A673 (cell line): ENCODE data around the gene LUZP1. TPM values are rescaled to one million over a fixed set of nuclear protein-coding genes. Genes with fewer than 3 reads are reported as not detected.

Experiments
- BruUV-seq: library from RNA; stranded (reverse); fragments of 400-500 nt; replicated peaks from 2 replicates; lab custom pipeline; 2021; lab: Mats Ljungman, UMichigan
- CTCF ChIA-PET: fragments of 300-600 bp; sonication (Branson Sonifier 250); formaldehyde crosslinking; loops from one replicate; lab custom pipeline; 2022; ENCODE audit warnings: antibody characterized with exemption; lab: Charles Lee
- POLR2A ChIA-PET: fragments of 300-600 bp; sonication (Branson Sonifier 250); formaldehyde crosslinking; loops from one replicate; lab custom pipeline; 2022; ENCODE audit warnings: antibody characterized with exemption; ENCODE audit not compliant: low non-redundant PET; lab: Charles Lee
- DNase-seq: peaks from one replicate; pipeline ENCODE4 v3.0.0-alpha.2; 2015; ENCODE audit warnings: low spot score
- H3K27ac ChIP-seq: fragments of 200-600 bp; sonication (generic); 2 replicates; pipeline ENCODE4 v1.5.1; 2016; ENCODE audit warnings: mixed run types, low read depth, mild to moderate bottlenecking, mixed read lengths, antibody characterized with exemption, low read length; ENCODE audit not compliant: poor library complexity, severe bottlenecking
- H3K27me3 ChIP-seq: fragments of 200-600 bp; sonication (generic); replicated peaks from 2 replicates; pipeline ENCODE4 v1.6.1; 2017; ENCODE audit warnings: mixed run types, low read depth, mild to moderate bottlenecking, mixed read lengths, antibody characterized with exemption, low read length; ENCODE audit not compliant: insufficient read depth, poor library complexity
- H3K36me3 ChIP-seq: fragments of 200-600 bp; sonication (generic); 2 replicates; pipeline ENCODE4 v1.6.1; 2016; ENCODE audit warnings: mixed run types, mild to moderate bottlenecking, mixed read lengths, antibody characterized with exemption, low read length; ENCODE audit not compliant: insufficient read depth, poor library complexity, severe bottlenecking
- H3K4me1 ChIP-seq: fragments of 200-600 bp; sonication (generic); 2 replicates; pipeline ENCODE4 v1.6.1; 2017; ENCODE audit warnings: mixed run types, mild to moderate bottlenecking, mixed read lengths, antibody characterized with exemption, low read length; ENCODE audit not compliant: insufficient read depth, poor library complexity, severe bottlenecking
- H3K4me3 ChIP-seq: fragments of 200-600 bp; sonication (generic); 2 replicates; pipeline ENCODE4 v1.5.1; 2016; ENCODE audit warnings: low read depth, mixed run types, mild to moderate bottlenecking, mixed read lengths, low read length; ENCODE audit not compliant: poor library complexity, severe bottlenecking
- H3K9me3 ChIP-seq: fragments of 200-600 bp; sonication (generic); 2 replicates; pipeline ENCODE4 v1.6.1; 2016; ENCODE audit warnings: mixed run types, low read depth, mild to moderate bottlenecking, mixed read lengths, antibody characterized with exemption, low read length; ENCODE audit not compliant: poor library complexity, severe bottlenecking
- CTCF ChIP-seq: fragments of 300-800, 200-600 bp; sonication (generic); conservative IDR thresholded peaks from 2 replicates; pipeline ENCODE4 v1.5.1; 2017; ENCODE audit warnings: low read depth, mild to moderate bottlenecking, antibody characterized with exemption, low read length, moderate library complexity, mixed read lengths
- EZH2 ChIP-seq: fragments of 200-600 bp; sonication (generic); IDR thresholded peaks from 2 replicates; pipeline ENCODE4 v1.6.1; 2017; ENCODE audit warnings: borderline replicate concordance, low read depth, mild to moderate bottlenecking, mixed read lengths, antibody characterized with exemption, low read length; ENCODE audit not compliant: poor library complexity, severe bottlenecking
- intact Hi-C: fragments of 100-400 bp; cut with micrococcal nuclease; formaldehyde crosslinking; loops from one replicate; pipeline ENCODE4 v1.10.0; 2022; ENCODE audit not compliant: unreplicated experiment
- total RNA-seq: library from RNA; stranded (reverse); gene quantifications from 2 replicates; pipeline ENCODE4 v1.2.3, GENCODE V29; 2021

Gene LUZP1
- total RNA-seq, 1 experiment from 2014 or later, result 34.9 TPM

GRCh38 chr1:23133587-23133986, 35.1 kb downstream of the LUZP1 start:
- H3K9me3 ChIP-seq, result no peaks in the 10 kb centered on the region
- TF ChIP-seq CTCF, result no peak
- TF ChIP-seq EZH2, result no peak
- H3K27ac ChIP-seq, result no peak overlapping the region
- BruUV-seq, result no TSS peak
- ChIA-PET CTCF (interaction anchor here (0.6 kb wide), 1 partner anchor 107 kb away, joined by 4 read pairs; no protein-coding TSS in a partner anchor), POLR2A (no interaction called here)
- no peak overlapping the region for H3K4me3 ChIP-seq
- intact Hi-C loops, result no loop called here
- no peaks in the 10 kb centered on the region for H3K4me1 ChIP-seq
- no peaks in the 10 kb centered on the region for H3K36me3 ChIP-seq
- no peak for DNase-seq
- H3K27me3 ChIP-seq, result no peaks in the 10 kb centered on the region

- intact Hi-C loops, result no loop called here
- Histone ChIP-seq H3K27ac (no peak overlapping the region), H3K4me3 (no peak overlapping the region), H3K36me3 (no peaks in the 10 kb centered on the region), H3K27me3 (no peaks in the 10 kb centered on the region), H3K4me1 (peaks cover 4% of the 10 kb centered on the region), H3K9me3 (no peaks in the 10 kb centered on the region)
- ChIA-PET CTCF (no interaction called here), POLR2A (no interaction called here)
- DNase-seq, result no peak
- BruUV-seq, result no TSS peak
- TF ChIP-seq CTCF (no peak), EZH2 (no peak)
Observed at GRCh38 chr1:23132033-23132432, 36.6 kb downstream of the LUZP1 start.

GRCh38 chr1:23129846-23130245, 38.8 kb downstream of the LUZP1 start:
- no peak for TF ChIP-seq CTCF
- no peak for TF ChIP-seq EZH2
- H3K27ac ChIP-seq, result no peak overlapping the region
- no peak overlapping the region for H3K4me3 ChIP-seq
- no peak for DNase-seq
- no TSS peak for BruUV-seq
- H3K9me3 ChIP-seq, result no peaks in the 10 kb centered on the region
- H3K4me1 ChIP-seq, result peaks cover 21% of the 10 kb centered on the region
- H3K36me3 ChIP-seq, result no peaks in the 10 kb centered on the region
- intact Hi-C loops, result loop anchor here (5.0 kb wide), 1 partner anchor 37 kb away; the partner anchor contains the start of gene LUZP1
- no peaks in the 10 kb centered on the region for H3K27me3 ChIP-seq
- ChIA-PET POLR2A (no interaction called here), CTCF (no interaction called here)
